Glutamatergic neuron (in vitro differentiated cells): ENCODE results near the gene EYS. TPM values are rescaled to one million over a fixed set of nuclear protein-coding genes. Genes with fewer than 3 reads are reported as not detected.
"Not testable (repeated sequence)": the region's sequence is repeated elsewhere in the genome, so short reads cannot be mapped to it uniquely, and the experiment has no call there.

ENCODE experiments used
- DNase-seq: peaks from one replicate; pipeline ENCODE4 v3.0.0; 2022
- H3K27ac Mint-ChIP-seq: one replicate; pipeline ENCODE4 v1.8.0; 2020; ENCODE audit warnings: mild to moderate bottlenecking, mixed read lengths, inconsistent platforms; ENCODE audit not compliant: unreplicated experiment
- H3K27me3 Mint-ChIP-seq: one replicate; pipeline ENCODE4 v1.8.0; 2020; ENCODE audit warnings: mild to moderate bottlenecking, moderate library complexity, mixed read lengths, inconsistent platforms; ENCODE audit not compliant: unreplicated experiment
- H3K36me3 Mint-ChIP-seq: one replicate; pipeline ENCODE4 v1.8.0; 2020; ENCODE audit warnings: mild to moderate bottlenecking, mixed read lengths, inconsistent platforms; ENCODE audit not compliant: unreplicated experiment
- H3K4me1 Mint-ChIP-seq: one replicate; pipeline ENCODE4 v1.8.0; 2020; ENCODE audit warnings: mild to moderate bottlenecking, low read depth, mixed read lengths, inconsistent platforms; ENCODE audit not compliant: unreplicated experiment
- H3K4me3 Mint-ChIP-seq: one replicate; pipeline ENCODE4 v1.8.0; 2020; ENCODE audit warnings: mild to moderate bottlenecking, mixed read lengths, inconsistent platforms; ENCODE audit not compliant: unreplicated experiment
- H3K9me3 Mint-ChIP-seq: one replicate; pipeline ENCODE4 v1.8.0; 2020; ENCODE audit warnings: mild to moderate bottlenecking, moderate library complexity, mixed read lengths, inconsistent platforms; ENCODE audit not compliant: unreplicated experiment
- total RNA-seq: library from RNA; stranded (reverse); fragmentation: NEBNext Ultra II Directional; extraction: Animal tissue kit (Norgen Biotek cat#: 25700); gene quantifications from one replicate; pipeline ENCODE4 v1.2.1, GENCODE V29; 2021; ENCODE audit not compliant: unreplicated experiment
- TF ChIP-seq, protein P1 (sequence below): fragments of 200-600 bp; sonication (generic); IDR thresholded peaks from one replicate; pipeline ENCODE4 v1.5.0; 2021; ENCODE audit not compliant: partially characterized antibody, unreplicated experiment

EYS gene
- total RNA-seq, 1 donor from 2014 or later: 13.2 TPM

DNA sequence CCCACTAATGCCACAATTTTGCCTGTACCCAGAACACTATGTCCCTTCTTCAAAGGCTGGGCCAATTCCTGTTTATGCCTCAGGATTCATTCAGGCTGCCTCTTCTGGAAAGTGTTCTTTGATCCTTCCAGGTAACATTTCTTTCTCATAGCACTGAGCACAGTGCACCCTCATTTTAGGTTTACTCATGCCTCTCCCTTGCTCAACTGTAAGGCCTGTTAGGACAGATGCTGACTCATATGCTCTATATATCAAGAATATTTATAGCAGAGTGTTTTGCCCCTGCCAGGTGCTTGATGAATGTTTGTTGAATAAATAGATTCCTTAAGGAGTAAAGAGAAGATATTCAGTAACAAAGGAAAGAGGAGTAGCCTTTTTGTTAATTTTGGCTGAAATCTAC, 1807.5 kb downstream of the EYS start:
- H3K36me3 Mint-ChIP-seq: no peaks in the 10 kb centered on the region
- DNase-seq: no peak
- no peaks in the 10 kb centered on the region for H3K9me3 Mint-ChIP-seq
- no peak overlapping the region for H3K27ac Mint-ChIP-seq
- TF ChIP-seq, protein P1, sequence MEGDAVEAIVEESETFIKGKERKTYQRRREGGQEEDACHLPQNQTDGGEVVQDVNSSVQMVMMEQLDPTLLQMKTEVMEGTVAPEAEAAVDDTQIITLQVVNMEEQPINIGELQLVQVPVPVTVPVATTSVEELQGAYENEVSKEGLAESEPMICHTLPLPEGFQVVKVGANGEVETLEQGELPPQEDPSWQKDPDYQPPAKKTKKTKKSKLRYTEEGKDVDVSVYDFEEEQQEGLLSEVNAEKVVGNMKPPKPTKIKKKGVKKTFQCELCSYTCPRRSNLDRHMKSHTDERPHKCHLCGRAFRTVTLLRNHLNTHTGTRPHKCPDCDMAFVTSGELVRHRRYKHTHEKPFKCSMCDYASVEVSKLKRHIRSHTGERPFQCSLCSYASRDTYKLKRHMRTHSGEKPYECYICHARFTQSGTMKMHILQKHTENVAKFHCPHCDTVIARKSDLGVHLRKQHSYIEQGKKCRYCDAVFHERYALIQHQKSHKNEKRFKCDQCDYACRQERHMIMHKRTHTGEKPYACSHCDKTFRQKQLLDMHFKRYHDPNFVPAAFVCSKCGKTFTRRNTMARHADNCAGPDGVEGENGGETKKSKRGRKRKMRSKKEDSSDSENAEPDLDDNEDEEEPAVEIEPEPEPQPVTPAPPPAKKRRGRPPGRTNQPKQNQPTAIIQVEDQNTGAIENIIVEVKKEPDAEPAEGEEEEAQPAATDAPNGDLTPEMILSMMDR: no peak
- no peak overlapping the region for H3K4me3 Mint-ChIP-seq
- no peaks in the 10 kb centered on the region for H3K27me3 Mint-ChIP-seq
- no peaks in the 10 kb centered on the region for H3K4me1 Mint-ChIP-seq

DNA sequence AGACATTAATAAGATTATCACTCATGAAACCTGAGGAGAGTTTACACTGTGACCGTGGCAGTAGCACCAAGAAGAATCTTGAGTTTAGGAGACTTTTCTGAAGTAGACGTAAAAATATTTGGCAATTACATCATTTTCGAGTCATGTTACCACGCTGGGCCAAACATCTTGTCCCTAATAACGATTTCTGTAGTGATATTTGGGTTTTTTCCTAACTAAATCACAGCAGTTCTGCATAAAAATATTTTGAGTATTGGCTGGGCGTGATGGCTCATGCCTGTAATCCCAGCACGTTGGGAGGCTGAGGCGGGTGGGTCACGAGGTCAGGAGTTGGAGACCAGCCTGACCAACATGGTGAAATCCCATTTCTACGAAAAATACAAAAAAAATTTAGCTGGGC, 1809.1 kb downstream of the EYS start:
- Mint-ChIP-seq H3K4me1 (no peaks in the 10 kb centered on the region), H3K4me3 (no peak overlapping the region), H3K27ac (no peak overlapping the region), H3K36me3 (no peaks in the 10 kb centered on the region), H3K27me3 (no peaks in the 10 kb centered on the region), H3K9me3 (no peaks in the 10 kb centered on the region)
- TF ChIP-seq, protein P1: no peak
- no peak for DNase-seq

DNA sequence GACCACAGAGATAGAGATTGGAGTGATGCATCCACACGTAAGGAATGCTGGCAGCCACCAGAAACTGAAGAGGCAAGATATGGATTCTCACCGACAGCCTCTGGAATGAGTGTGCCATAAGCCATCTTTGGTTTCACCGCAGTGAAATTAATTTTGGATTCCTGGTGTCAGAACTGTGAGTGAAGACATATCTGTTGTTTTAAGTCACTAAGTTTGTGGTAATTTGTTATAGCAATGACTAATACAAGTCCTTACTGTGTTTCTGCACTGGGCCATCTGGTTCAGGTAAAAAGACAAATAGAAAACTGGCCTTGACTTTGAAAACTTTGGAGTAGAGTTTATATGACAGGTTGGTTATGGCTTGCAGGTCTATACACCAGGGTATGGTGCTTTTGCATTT, 1809.6 kb downstream of the EYS start:
- H3K27me3 Mint-ChIP-seq: no peaks in the 10 kb centered on the region

DNA sequence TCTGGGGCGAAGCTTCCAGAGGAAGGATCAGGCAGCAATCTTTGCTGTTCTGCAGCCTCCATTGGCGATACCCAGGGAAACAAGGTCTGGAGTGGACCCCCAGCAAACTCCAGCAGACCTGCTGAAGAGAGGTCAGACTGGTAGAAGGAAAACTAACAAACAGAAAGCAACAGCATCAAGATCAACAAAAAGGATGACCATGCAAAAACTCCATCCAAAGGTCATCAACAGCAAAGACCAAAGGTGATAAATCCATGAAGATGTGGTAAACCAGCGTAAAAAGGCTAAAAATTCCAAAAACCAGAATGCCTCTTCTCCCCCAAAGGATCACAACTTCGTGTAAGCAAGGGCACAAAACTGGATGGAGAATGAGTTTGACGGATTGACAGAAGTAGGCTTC, 1818.6 kb downstream of the EYS start:
- H3K27ac Mint-ChIP-seq: no peak overlapping the region

More for the DNA sequence above, 1809.6 kb downstream of the EYS start:
- Mint-ChIP-seq H3K27ac (no peak overlapping the region), H3K36me3 (no peaks in the 10 kb centered on the region), H3K4me1 (no peaks in the 10 kb centered on the region), H3K9me3 (no peaks in the 10 kb centered on the region), H3K4me3 (no peak overlapping the region)
- TF ChIP-seq, protein P1: no peak
- no peak for DNase-seq

DNA sequence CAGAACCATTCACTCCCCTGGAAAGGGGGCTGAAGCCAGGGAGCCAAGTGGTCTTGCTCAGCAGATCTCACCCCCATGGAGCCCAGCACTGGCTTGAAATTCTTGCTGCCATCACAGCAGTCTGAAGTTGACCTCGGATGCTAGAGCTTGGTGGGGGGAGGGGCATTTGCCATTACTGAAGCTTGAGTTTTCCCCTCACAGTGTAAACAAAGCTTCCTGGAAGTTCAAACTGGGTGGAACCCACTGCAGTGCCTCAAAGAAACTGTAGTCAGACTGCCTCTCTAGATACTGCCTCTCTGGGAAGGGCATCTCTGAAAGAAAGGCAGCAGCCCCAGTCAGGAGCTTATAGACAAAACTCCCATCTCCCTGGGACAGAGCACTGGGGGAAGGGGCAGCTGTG, 1819.2 kb downstream of the EYS start:
- H3K4me1 Mint-ChIP-seq, H3K4me3 Mint-ChIP-seq, H3K36me3 Mint-ChIP-seq, H3K27ac Mint-ChIP-seq, DNase-seq, H3K9me3 Mint-ChIP-seq, H3K27me3 Mint-ChIP-seq: not testable (repeated sequence)

More for the DNA sequence above, 1818.6 kb downstream of the EYS start:
- Mint-ChIP-seq H3K9me3 (peaks cover 2% of the 10 kb centered on the region), H3K4me3 (no peak overlapping the region), H3K27me3 (no peaks in the 10 kb centered on the region), H3K4me1 (no peaks in the 10 kb centered on the region), H3K36me3 (no peaks in the 10 kb centered on the region)
- TF ChIP-seq, protein P1: no peak
- DNase-seq: no peak
